LoVo (cell line): Measurements from ENCODE around the gene TTLL4.

Source experiments
- DNase-seq: peaks from one replicate; pipeline ENCODE4 v3.0.0-alpha.2; 2016; ENCODE audit warnings: low spot score

Gene TTLL4

GRCh38 chr2:218785103-218785502, 74.5 kb downstream of the TTLL4 start:
- no peak for DNase-seq

- DNase-seq, result no peak
Measured at GRCh38 chr2:218786133-218786532, 75.5 kb downstream of the TTLL4 start.

GRCh38 chr2:218788529-218789255, 78.1 kb downstream of the TTLL4 start:
- no peak for DNase-seq

DNA sequence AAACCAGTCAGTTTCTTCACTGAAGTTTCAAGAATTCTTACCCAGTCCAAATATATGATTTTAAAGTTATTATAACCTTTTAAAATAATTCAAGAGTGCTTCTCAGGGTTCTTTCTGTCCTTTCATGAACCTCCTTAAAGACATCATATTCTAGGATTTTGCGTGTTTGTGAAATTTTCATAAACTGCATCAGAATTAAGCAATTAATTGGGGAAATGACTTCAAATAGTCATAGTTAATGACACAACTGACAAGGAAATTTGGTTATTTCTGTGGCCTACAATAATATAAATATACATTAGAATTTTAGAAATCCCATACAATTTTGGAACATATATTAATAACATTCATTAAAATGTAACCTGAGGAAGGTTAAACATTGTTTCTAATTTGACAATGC, 81.8 kb downstream of the TTLL4 start:
- DNase-seq, result no peak

GRCh38 chr2:218796691-218797090, 86.1 kb downstream of the TTLL4 start:
- DNase-seq, result no peak

DNA sequence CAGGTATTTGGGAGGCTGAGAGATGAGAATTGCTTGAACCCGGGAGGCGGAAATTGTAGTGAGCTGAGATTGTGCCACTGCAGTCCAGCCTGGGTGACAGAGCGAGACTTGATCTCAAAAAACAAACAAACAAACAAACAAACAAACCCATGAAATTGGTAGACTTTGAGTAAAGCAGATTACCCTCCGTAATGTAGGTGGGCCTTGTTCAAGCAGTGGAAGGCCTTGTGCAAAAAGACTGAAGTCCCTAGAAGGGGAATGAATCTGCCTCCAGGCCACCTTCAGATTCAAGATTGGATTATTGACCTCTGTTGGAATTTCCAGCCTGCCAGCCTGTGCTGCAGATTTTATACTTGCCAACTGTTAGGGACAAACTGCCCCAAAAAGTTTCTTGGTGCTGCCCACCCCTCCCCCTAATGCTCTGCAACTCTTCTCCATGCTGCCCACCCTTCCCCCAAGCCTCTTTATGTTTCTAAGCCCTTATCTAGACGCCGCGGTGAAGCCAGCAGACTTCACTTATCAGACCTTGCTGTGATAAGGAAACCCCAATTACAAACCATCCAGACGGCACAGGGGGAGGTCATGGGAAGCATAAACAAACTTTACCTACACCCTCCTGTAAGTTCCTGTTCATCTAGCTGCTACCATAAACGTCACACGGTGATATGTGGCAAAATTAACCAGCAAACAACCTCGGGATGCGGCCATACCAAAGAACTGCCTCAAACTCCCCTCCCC, 88.3 kb downstream of the TTLL4 start:
- no peak for DNase-seq

DNA sequence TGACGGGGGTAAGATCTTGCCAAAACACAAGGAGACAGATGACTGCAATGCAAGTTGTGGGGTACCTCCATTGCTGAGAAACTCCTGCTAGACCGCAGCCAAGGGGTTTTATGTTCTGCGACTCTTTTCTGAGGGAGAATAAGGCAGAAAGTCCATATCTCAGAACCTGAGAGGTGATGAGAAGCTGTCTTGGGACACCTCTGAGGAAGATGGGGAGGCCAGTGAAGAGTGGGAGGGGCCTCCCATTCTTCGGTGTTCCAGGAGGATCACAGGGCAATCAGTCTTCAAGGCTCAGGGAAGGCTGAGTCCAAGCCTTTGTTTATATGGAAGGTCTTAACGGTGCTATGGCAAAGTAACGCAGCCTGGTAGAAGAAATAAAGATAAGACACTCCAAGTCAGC, 89.4 kb downstream of the TTLL4 start:
- DNase-seq, result no peak

DNA sequence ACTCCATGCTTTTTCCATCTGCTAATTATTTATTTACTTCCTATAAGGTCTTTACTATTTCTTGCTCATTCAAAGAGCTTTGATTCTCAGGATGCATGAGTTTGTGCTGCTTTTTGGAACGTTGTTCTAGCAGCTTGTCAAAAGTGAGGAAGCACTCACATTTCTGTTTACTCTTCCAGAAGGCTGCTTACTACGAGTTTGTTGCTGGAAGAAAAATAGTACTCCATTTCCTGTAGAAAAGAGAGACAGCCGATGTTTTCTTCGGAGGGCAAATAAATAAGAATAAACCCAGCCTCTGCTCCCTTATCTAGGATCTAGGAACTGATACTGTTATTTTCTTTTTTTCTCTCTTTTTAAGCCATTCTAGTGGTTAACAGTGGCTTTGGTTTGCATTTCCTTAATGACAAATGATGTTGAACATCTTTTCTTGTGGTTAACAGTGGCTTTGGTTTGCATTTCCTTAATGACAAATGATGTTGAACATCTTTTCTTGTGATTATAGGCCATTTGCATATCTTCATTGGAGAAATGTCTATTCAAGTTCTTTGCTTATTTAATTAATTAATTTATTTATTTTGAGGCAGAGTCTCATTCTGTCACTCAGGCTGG, 91.9 kb downstream of the TTLL4 start:
- no peak for DNase-seq

GRCh38 chr2:218804817-218805216, 94.2 kb downstream of the TTLL4 start:
- DNase-seq, result no peak
